Camera-type eye (tissue), 1 donor: ENCODE data around the gene ARHGAP44. TPM values are rescaled to one million over a fixed set of nuclear protein-coding genes. Genes with fewer than 3 reads are reported as not detected.

Source experiments
- total RNA-seq: library from RNA; depleted of rRNA; stranded (reverse); fragments of >200 nt; gene quantifications from one replicate; pipeline ENCODE4 v1.2.3, GENCODE V29; 2014

ARHGAP44 gene, protein sequence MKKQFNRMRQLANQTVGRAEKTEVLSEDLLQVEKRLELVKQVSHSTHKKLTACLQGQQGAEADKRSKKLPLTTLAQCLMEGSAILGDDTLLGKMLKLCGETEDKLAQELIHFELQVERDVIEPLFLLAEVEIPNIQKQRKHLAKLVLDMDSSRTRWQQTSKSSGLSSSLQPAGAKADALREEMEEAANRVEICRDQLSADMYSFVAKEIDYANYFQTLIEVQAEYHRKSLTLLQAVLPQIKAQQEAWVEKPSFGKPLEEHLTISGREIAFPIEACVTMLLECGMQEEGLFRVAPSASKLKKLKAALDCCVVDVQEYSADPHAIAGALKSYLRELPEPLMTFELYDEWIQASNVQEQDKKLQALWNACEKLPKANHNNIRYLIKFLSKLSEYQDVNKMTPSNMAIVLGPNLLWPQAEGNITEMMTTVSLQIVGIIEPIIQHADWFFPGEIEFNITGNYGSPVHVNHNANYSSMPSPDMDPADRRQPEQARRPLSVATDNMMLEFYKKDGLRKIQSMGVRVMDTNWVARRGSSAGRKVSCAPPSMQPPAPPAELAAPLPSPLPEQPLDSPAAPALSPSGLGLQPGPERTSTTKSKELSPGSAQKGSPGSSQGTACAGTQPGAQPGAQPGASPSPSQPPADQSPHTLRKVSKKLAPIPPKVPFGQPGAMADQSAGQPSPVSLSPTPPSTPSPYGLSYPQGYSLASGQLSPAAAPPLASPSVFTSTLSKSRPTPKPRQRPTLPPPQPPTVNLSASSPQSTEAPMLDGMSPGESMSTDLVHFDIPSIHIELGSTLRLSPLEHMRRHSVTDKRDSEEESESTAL
- 12.5 TPM for total RNA-seq

DNA sequence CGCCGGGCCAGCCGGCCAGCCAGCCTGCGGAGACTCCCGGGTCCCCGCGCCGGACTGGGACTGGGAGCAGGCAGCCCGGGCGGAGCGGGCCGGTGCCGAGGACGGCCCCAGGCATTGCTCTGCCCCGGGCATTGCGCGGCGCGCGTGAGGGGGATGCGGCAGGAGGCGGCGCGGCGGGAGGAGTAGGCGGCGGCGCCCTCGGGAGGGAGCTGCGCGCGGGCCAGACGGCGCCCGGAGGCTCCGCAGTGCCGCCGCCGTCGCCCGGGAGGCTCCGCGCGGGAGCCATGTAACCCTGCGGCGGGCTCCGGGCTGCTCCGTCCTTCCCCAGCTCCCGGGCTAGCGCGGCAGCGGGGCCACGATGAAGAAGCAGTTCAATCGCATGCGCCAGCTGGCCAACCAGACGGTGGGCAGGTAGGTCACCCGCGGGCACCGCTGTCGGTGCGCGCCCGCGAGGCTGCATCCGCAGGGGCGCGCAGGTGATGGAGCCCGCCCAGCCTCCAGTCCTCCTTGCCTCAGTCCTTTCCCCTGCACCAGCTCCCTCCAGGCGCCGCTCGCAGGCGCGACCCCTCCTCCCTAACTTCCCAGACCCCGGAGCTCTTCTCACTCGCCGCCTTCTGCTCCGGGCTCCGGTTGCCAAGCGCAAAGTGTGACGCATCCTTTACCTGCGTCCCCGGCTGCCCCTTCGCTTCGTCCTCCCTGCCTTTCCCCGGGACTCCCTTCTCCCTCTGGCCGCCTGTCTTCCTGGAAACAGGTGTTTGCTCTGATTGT lies at the start of gene ARHGAP44:
ARHGAP44 (plus strand) TSS at position 18 of the 768 bp plus-strand sequence; CDS start at position 359, 341 bp downstream.

DNA sequence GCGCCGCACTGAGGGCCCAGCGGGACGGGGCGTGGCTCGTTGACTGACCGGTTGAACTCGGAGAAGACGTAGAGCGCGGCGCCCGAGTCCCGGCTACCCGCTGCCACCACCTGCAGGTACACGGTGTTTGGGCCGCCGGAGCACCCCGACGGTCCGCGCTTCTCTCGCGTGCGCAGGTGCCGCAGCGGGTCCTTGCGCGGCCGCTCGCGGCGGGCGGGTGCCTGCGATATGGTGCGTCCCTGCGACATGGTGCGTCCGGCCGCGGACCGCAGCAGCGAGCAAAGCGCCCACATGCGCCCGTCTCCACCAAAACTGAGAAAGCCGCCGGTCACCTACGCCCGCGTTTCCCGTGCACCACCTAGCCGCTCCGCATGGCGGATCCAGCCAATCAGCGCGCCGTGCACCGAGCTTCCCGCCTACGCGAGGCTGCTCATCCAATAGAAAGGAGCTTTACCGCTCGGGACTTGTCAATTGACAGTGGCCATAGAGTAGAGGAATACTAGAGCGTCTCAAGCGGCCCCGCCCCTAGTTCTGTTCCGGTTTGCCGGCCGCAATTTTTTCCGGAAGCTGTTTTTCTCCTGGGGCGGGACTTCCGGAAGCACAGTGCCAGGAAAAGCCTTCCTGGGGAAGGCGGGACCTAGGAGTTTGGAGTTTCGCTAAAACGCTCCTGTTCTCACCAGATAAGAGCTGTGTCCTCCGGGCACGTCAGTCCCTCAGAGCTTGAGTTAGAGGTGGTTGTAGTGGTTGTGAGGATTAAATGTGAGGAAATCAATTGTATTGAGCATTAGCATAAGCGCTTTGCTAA lies 228.6 kb downstream of the ARHGAP44 start, which contains the start of gene ELAC2:
ELAC2 (minus strand) TSS at position 373 of the 805 bp plus-strand sequence; CDS start at position 293, 80 bp downstream.

Other genes with a start within 250 kb of the ARHGAP44 start
- 7.9 TPM for gene MYOCD, start 123.6 kb upstream of the ARHGAP44 start, total RNA-seq
- gene ELAC2, start 228.5 kb downstream of the ARHGAP44 start, total RNA-seq: 59.7 TPM